ENCODE measurements around the gene RNF222. TPM values are rescaled to one million over a fixed set of nuclear protein-coding genes. Genes with fewer than 3 reads are reported as not detected.

Gene RNF222
- not detected in 2 replicates for polyA plus RNA-seq (2011; rRNA removed)
- not detected in 2 replicates for polyA minus RNA-seq (2011; rRNA and poly(A)+ RNA removed)

GRCh38 chr17:8397636-8398035, at the start of gene RNF222:
RNF222 (minus strand) TSS chr17:8397827; CDS start chr17:8393461, 4,366 bp downstream.
- no peak for DNase-seq (ENCODE audit: low read depth, low spot score)
- H3K27ac ChIP-seq (ENCODE audit: low read depth, low read length), result no peak within 1 kb of the TSS
- TF ChIP-seq CTCF (IDR thresholded peaks at IDR 0.05; ENCODE audit: low read depth, low read length), result no peak
- peaks cover 3% of the 10 kb centered on the region; the same call in 1 of the 2 replicates for H3K9me3 ChIP-seq (ENCODE audit: control insufficient read depth, insufficient read depth, low read length)
- H3K4me3 ChIP-seq (ENCODE audit: low read depth, low read length), result no peak within 1 kb of the TSS
- CTCF ChIA-PET, result interaction anchor here (1.1 to 1.5 kb wide), 2 partner anchors 12 to 13 kb away, joined by 5 read pairs; no protein-coding TSS in a partner anchor
- POLR2A ChIA-PET, result interaction anchor here (0.6 kb wide), 1 partner anchor 92 kb away, joined by 3 read pairs; no protein-coding TSS in a partner anchor
- peaks cover 11% of the 10 kb centered on the region for H3K27me3 ChIP-seq (ENCODE audit: control insufficient read depth, insufficient read depth, low read length)

GRCh38 chr17:8445536-8445935, 47.9 kb upstream of the RNF222 start:
- no peak for TF ChIP-seq CTCF (IDR thresholded peaks at IDR 0.05; ENCODE audit: low read depth, low read length)
- CTCF ChIA-PET, result interaction anchor here (1.6 kb wide), 1 partner anchor 35 kb away, joined by 5 read pairs; no protein-coding TSS in a partner anchor
- H3K9me3 ChIP-seq (ENCODE audit: control insufficient read depth, insufficient read depth, low read length), result no peaks in the 10 kb centered on the region
- no peak overlapping the region for H3K27ac ChIP-seq (ENCODE audit: low read depth, low read length)
- no peak overlapping the region for H3K4me3 ChIP-seq (ENCODE audit: low read depth, low read length)
- no peak for DNase-seq (ENCODE audit: low read depth, low spot score)
- POLR2A ChIA-PET, result no interaction called here
- H3K27me3 ChIP-seq (ENCODE audit: control insufficient read depth, insufficient read depth, low read length), result no peaks in the 10 kb centered on the region

- no peak overlapping the region for H3K27ac ChIP-seq (ENCODE audit: low read depth, low read length)
- ChIA-PET POLR2A (no interaction called here), CTCF (no interaction called here)
- DNase-seq (ENCODE audit: low read depth, low spot score), result no peak
- H3K9me3 ChIP-seq (ENCODE audit: control insufficient read depth, insufficient read depth, low read length), result no peaks in the 10 kb centered on the region
- no peak overlapping the region for H3K4me3 ChIP-seq (ENCODE audit: low read depth, low read length)
- H3K27me3 ChIP-seq (ENCODE audit: control insufficient read depth, insufficient read depth, low read length), result no peaks in the 10 kb centered on the region
- TF ChIP-seq CTCF (IDR thresholded peaks at IDR 0.05; ENCODE audit: low read depth, low read length), result no peak
Measured at GRCh38 chr17:8444494-8444893, 46.9 kb upstream of the RNF222 start.

GRCh38 chr17:8443756-8444155, 46.1 kb upstream of the RNF222 start:
- DNase-seq (ENCODE audit: low read depth, low spot score), result no peak
- TF ChIP-seq CTCF (IDR thresholded peaks at IDR 0.05; ENCODE audit: low read depth, low read length), result no peak
- Histone ChIP-seq H3K27me3 (ENCODE audit: control insufficient read depth, insufficient read depth, low read length) (no peaks in the 10 kb centered on the region), H3K27ac (ENCODE audit: low read depth, low read length) (no peak overlapping the region), H3K9me3 (ENCODE audit: control insufficient read depth, insufficient read depth, low read length) (no peaks in the 10 kb centered on the region), H3K4me3 (ENCODE audit: low read depth, low read length) (no peak overlapping the region)
- ChIA-PET POLR2A (no interaction called here), CTCF (no interaction called here)

GRCh38 chr17:8442310-8442709, 44.7 kb upstream of the RNF222 start:
- DNase-seq (ENCODE audit: low read depth, low spot score), result no peak
- Histone ChIP-seq H3K27me3 (ENCODE audit: control insufficient read depth, insufficient read depth, low read length) (no peaks in the 10 kb centered on the region), H3K4me3 (ENCODE audit: low read depth, low read length) (no peak overlapping the region), H3K9me3 (ENCODE audit: control insufficient read depth, insufficient read depth, low read length) (no peaks in the 10 kb centered on the region), H3K27ac (ENCODE audit: low read depth, low read length) (no peak overlapping the region)
- ChIA-PET POLR2A (no interaction called here), CTCF (no interaction called here)
- no peak for TF ChIP-seq CTCF (IDR thresholded peaks at IDR 0.05; ENCODE audit: low read depth, low read length)

Measured in AG04450 (cell line).